ENCODE measurements around the gene FAM124B. TPM values are rescaled to one million over a fixed set of nuclear protein-coding genes. Genes with fewer than 3 reads are reported as not detected.

Gene FAM124B
- 0.39 and 0.56 TPM in 2 replicates for total RNA-seq

DNA sequence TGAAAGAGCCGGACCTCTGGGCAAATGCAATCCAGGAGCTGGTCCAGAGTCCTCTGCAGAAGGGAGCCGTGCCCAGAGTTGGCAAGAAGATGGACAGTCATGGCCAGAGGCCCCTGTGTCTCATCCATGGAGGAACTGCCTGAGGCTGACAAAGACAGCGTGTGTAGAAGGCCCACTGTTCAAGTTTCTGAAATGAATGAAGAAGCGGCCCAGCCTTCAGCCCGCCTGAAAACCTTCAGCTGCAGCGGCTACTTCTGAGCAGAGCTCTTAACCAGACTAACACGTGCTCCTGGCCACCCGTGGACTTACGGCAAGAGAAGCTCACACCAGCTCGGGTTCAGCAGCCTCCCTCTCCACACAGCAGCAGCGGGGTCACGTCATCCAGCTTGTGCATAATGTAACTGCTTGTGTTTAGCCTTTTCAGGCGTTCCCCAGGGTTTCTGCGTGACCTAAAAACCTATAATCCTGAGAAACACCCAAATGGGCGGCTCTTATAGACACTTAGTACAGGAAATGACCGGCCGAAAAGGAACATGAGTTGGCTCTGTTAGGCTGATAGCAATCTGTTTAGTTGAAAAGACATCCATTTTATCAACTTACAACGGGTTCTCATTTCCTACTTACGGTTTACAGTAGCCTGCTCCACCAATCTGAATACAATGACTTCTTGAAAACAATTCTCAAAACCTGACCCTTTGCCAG, at the start of gene FAM124B:
FAM124B (minus strand) TSS at position 467 of the 702 bp plus-strand sequence; CDS start at position 128, 339 bp downstream.

Other genes starting within 250 kb of the FAM124B start
- gene CUL3, start 183.3 kb upstream of the FAM124B start, total RNA-seq: 34.9 and 37.1 TPM in 2 replicates

Data from cardiac ventricle fibroblast (primary cell).